HG03342 (cell line): ENCODE results near the gene RNF111.

Experiments
- ATAC-seq: cut with Tn5 transposase; IDR thresholded peaks from one replicate; pipeline ENCODE4 v1.9.1; 2021; ENCODE audit warnings: mild to moderate bottlenecking, moderate library complexity; ENCODE audit not compliant: unreplicated experiment

Gene RNF111

DNA sequence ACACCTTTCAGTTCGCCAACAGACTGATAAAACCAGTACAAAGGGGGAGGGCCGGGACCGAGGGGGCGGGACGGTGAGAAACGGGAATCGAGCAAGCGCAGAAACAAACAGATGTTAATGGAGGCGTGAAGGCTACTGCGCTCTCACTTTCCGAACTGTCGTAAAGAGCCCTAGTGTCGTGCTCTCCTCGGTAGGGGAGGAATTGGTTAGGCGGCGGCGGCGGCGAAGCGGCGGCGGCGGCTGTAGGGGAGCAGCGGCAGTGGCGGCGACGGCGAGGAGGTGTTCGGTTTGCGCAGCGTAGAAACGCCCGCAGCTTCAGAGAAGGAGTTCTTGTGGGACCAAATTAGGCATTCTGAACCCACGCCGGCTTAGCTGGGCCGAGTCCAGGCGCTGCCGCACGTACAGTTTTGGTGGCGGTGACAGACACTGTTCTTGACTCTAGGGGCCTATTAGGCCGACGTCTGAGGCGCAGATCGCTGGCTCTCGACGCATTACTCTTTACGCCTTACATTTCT is at the start of gene RNF111:
Gene RNF111, plus strand, starts transcription at position 173 of the 515 bp plus-strand sequence. CDS start 43,160 bp downstream, outside the sequence.
- peak; percentile 68 for ATAC-seq

DNA sequence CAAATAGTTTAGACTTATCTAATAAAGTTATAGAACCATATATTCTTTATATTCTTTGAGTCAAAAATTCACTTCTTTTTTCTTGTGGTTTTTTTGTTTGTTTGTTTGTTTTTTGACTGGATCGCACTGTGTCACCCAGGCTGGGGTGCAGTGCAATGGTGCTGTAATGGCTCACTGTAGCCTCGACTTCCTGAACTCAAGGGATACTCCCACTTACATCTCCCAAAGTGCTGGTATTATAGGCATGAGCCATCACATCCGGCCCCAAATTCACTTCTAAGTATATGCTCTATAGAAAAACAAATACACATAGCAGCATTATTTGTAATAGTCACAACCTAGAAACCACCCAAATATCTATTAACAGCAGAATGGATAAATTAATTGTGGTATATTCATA is 40.3 kb upstream of the RNF111 start:
- ATAC-seq: no peak

DNA sequence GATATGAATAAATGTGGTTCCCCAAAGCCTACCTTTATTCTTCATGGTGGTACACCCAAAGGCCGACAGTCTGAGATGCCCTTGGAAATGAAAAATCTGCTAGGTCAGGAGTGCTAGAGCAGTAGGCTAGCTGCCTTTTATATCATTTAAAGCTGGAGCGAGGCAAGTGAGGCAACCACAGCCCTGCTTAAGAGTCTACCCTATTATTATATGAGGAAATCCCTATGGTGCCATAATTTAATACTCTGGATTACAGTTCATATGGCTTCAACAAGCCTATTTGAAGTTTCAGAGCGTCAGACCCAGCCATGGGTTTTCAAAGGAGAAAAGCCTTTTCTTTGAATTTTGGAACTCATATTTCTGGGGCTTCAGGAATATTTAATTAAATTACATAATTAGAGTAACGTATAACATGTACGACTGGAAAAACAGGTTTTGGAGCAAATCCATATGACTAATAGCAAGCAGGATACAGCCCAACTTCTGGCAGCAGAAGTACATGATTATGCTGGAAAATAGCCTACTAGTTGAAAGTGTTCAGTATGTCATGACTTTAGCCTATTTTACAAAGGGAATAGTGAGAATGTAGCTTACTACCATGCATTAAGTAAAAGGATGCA is 36.0 kb upstream of the RNF111 start:
- ATAC-seq: no peak

DNA sequence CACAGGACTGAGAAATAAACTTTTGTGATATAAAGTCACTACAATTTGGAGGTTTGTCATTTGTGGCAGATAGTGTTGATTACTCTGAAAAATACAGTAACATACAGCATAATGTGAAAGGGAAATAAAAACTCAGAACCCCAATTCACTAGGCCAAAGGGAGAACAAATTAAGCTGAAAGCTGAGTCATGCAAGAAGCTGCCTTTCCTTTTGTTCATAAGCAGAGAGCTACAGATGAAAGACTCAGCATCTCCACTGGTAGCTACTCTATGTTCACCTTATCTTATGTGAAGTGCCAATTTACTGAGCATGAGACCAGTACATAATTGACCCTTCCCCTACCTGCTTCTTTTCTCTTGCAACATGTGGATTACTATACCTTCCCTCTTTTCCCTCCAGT is 34.7 kb upstream of the RNF111 start:
- ATAC-seq: no peak

DNA sequence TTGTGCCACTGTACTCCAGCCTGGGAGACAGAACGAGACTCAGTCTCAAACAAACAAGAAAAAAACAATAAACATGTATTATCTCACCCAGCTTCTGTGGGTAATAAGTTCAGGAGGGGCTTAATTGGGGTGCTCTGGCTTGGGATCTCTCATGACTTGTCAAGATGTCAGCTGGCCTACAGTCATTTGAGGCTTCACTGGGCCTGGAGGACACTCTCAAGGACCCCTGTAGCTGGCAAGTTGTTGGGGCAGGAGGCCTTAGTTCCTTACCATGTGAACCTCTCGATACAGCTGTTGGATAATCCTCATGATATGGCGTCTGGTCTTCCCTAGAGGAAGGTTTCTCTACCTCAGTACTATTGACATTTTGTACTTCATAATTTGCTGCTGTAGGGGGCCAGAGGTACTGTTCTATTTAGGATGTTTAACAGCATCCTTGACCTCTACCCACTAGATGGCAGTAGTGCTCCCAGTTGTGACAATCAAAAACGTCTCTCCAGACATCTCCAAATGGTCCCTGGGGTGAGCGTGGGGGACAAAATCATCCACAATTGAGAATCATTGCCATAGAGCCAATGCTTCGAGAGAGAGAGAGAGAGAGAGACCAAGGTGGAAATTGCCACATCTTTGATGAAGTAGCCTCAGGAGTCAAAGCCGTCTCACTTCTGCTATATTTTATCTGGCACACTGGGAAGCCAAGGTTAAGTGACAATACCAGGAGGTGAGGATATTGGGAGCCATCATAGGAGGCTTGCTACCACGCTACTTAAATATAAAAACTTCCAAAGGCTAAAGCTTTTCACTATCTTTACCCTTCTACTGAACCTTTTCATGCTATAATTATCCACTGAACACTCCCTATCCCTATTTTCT is 30.1 kb upstream of the RNF111 start:
- peak; percentile 77 for ATAC-seq

DNA sequence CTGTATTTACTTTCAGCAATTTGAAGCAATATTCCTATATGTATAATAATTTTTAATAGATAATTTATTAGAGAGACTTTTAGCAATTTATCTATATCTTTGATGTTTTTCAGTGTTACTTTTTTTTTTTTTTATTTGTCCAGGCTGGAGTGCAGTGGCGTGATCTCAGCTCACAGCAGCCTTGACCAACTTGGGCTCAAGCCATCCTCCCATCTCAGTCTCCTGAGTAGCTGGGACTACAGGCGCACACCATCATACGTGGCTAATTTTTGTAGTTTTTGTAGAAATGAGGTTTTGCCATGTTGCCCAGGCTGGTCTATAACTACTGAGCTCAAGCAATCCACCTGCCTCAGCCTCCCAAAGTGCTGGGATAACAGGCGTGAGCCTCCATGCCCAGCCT is 28.7 kb upstream of the RNF111 start:
- ATAC-seq: no peak

DNA sequence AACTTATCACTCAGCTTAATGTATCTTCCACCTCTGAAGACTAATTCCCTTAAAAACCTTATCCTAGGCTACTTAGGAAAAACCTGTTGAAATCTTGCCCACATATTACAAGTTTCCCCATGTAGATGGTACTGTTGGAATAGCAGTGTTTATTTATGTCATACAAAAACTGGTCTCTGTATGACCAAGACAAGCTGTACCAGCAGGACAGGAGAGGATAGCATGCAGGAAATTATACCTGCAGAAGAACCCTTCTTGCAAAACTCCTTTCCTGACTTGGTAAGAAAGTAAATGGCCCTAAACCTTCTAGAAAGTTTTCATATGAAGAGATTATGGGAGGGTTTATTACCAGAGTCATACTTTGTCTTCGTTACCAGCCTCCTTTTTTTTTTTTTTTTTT is 25.3 kb upstream of the RNF111 start:
- ATAC-seq: no peak

DNA sequence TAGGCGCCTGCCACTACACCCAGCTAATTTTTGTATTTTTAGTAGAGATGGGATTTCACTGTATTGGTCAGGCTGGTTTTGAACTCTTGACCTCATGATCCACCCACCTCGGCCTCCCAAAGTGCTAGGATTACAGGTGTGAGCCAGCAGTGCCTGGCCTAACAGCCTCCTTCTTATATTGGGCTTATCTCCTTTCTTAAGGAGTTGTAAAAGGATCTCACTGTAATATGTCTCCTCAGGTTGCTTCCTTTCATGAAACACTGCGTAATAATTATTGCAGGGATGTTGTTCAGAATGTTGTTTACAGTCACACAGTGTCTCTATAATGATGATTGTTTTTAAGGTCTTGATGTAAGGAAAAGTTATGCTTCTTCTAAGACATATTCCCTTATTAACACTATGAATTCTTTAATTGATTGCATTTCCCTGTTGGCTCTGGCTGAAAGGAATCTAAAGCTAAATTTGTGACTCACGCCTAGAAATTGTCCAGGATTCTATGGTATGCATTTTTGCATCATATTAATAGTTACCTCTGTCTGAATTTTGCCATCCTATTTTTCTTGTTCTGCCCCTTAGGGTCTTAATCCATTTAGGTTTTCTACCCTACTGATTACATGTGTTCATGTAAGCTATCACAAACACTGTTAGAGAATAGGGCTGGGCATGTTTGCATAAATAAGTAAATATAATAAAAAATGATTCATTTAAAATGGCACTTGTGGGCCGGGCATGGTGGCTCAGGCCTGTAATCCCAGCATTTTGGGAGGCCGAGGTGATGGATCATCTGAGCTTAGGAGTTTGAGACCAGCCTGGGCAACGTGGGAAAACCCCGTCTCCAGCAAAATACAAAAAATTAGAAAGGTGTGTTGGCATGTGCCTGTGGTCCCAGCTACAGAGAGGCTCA is 24.5 kb upstream of the RNF111 start:
- ATAC-seq: no peak

DNA sequence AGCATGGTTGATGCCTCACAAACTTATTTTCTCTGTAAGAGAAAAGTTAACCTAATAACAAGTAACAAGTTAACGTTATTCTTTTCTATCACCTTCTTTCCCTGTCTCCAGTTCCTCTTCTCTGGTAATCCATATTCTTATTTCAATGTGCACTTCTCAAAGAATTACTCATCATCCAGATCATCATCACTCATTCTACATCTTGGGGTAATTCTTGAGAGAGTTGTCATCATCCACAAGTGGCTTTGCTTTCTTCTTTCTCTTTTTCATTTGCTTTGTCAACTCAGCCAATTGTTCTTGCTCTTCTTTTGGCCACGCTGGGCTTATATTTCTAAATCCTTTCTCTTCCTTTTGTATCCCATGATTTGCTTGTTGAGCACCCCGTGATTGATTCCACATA is 20.8 kb upstream of the RNF111 start:
- no peak for ATAC-seq

DNA sequence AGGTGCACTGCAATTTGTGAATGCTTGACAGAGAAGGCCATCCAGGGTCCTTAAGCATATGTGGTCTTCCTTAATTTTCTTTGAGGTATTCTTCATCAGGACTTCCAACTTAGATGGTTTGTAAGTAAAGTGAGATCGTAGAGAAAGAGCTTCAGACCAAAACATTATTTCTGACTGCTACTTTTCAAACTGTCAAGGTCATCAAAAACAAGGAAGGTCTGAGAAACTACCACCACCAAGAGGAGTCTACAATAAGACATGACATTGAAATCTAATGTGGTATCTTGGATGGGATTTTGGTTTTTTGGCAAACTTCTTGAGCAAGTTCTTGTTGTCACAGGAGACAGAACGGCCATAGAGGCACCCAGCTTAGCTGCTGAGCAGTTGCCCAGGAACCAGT is 20.0 kb upstream of the RNF111 start:
- no peak for ATAC-seq

DNA sequence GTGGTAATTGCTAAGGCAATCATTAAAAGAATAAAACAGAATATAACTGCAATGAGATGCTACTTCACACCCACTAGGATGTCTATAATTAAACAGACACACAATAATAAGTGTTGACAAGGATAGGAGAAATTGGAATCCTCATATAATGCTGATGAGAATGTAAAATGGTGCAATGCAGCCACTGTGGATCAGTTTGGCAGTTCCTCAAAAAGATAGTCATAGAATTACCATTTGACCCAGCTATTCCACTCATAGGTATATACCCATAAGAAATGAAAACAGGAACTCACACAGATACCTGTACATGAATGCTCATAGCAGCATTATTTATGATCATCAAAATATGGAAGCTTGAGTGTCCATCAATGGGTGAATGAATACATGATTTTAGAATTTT is 9.6 kb upstream of the RNF111 start:
- no peak for ATAC-seq

DNA sequence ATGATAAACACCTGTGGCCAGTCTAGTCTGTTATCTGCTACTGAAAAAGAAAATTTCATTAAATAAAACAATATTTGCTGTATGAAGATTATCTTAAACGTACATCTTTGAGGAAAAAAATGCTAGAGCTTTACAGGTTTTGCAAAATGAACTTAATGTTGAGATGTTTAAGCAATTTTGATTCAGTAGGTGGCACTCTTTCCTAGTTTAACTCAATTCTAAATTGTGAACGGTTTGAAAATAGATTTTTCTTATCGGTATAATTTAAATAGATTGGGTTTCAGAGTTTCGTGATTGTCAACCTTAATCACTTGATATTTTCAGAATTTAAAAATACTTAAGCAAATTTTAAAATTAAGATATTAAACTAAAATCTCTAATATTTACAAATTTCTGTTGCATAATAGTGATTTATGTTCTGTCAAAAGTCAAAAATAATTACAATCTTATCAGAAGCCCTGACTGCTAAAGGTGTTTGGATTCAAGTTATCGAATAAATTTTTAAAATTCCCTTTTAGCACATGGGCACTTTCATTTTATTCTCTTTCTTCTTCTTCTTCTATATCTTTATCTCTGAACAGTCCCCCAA is 7.0 kb upstream of the RNF111 start:
- ATAC-seq: no peak

DNA sequence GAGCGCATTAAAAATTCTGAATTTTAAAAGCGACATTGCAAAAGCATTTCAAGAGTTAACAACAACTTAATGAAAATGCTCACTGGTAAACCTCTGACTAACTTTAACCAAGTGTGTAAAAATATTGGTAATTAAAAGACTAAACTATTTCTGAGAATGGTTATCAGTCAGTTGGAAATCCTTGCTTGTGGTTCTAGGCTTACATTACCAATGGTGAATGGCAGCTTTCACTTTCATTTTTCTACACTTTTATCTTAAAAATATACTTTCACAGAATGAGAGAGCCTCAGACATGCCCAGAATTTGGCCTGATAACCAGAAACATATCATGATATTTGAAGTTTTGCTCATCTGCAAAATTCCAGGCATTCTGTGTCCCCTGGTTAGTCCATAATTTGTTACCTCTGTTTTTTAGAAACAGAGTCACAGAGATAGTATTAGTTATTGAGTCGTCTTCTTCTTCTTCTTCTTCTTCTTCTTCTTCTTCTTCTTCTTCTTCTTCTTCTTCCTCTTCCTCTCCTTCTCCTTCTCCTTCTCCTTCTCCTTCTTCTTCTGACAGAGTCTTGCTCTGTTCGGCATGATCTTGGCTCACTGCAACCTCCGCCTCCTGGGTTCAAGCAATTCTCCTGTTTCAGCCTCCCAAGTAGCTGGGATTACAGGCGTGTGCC is 5.5 kb upstream of the RNF111 start:
- no peak for ATAC-seq

DNA sequence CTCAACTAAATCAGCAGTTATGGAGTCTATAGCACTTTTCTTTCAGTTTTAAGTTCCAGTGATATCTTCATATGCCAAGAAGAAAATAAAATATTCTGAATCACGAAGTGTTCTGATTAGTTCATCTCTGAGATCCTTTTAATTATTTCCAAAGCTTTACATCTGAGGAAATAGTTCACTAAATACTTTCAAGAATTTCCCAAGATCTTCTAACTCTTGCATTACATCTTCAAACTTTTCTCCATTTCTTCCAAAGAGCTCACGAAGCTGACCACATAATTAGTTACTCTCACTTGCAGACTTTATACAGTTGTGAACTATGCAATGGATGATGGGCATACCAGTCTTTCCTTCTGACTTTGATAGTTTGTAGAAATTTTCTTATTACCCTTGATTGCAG is 4.2 kb upstream of the RNF111 start:
- ATAC-seq: no peak

DNA sequence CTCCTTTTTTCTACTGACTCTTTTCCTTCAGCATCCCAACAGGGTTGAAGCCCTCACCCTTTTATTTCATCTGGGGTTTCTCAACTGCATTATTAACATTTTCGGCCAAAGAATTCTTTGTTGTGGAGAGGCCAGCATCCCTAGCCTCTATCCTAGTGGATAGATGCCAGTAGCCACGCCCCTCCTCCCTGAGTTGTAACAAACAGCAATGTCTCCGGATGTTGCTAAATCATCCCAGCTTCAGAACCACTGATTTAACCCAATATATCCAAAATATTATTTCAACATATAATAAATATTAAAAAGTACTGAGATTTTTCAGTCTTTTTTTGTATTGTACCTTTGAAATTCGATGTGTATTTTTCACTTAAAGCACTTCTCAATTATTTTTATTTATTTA is 2.0 kb upstream of the RNF111 start:
- ATAC-seq: no peak

DNA sequence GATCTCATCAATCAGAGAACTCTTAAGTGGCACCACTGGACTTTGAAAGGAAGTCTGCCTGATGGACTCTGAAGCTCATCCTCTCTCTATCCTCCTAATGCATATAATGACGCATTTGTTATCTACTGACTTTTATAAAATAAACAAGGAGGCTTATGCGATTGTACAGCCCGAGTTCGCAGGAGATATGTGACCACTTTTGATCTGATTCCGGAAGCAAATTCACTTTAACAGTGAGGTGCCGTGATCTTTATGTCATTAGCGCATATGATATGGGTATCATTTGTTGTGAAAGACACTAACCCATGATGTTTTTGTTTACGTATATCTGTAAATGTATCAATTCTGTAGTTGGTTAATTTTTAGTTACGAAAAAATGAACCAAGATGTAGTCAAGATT is 427 bp upstream of the RNF111 start:
- no peak for ATAC-seq

DNA sequence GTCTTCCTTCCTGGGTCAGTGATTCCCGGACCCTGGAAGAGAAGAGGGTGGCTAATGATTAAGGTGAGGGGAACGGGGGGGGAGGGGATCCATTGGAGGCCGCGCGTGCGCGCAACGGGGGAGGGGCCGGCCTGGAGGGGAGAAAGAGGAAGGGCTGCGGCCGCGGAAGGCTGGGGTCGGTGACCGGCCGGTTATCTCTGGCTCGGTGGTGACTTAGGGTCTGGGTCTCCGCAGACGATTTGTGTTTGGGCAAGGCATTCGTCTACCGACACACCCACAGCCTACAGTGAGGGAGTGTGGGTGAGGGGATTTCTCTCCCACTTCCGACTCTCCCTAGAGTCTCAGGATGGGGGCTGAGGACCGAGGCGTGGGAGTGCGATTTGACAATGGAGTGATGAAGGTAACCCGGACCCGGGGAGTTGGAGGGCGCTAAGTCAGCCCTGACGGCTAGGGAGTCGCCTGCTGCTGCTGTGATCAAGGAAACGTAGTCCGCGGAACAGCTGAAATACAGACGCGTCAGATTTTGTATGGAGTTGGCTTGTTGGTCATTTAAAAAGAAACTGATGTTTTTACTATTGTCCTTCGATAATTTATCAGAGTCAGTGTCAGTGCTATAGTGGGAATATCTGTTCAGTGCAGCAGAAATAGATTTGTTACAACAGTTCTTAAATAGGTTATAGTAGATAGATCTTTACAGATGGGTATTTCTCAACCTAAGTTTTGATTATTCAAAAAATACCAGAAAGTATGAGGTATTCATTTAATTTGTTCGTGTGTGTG is 733 bp downstream of the RNF111 start:
- peak; percentile 43 for ATAC-seq

DNA sequence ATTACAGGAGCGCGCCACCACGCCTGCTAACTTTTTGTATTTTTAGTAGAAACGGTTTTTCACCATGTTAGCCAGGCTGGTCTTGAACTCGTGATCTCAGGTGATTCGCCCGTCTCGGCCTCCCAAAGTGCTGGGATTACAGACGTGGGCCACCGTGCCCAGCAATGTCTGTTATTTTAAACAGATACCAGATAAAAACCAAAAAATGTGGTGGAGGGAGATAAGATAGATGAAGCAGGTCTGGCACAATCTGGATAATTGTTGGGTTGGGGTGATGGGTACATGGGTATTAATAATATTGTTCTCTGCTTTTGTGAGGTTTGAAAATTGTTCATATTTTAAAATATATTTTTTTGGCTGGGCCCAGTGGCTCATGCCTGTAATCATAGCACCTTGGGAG is 4.7 kb downstream of the RNF111 start:
- no peak for ATAC-seq

DNA sequence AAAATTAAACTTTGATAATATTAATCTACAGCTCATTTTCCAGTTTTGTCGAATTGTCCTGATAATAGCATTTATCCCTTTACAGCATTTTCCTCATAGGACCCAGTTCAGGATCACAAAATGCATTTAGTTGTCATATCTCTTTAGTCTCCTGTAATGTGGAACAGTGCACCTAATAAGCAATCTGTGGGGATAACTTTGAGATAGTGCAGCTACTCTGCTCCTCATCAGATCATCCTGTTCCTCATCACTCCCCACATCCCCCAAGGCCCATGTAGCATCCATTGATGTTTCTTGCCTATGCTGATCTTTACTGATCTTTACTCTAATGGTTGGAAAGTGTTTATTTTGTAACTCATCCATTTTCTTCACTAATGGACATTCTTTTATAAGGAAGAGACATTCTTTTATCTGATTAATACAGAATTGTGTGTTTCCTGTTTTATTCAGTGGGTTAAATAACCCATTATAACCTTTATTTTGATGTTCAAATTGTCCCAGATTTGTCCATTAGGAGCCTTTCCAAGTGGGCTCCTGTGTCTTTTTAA is 7.5 kb downstream of the RNF111 start:
- no peak for ATAC-seq
